ENCODE data around the gene KXD1. TPM values are rescaled to one million over a fixed set of nuclear protein-coding genes. Genes with fewer than 3 reads are reported as not detected.
"Not testable (repeated sequence)": the region's sequence is repeated elsewhere in the genome, so short reads cannot be mapped to it uniquely, and the experiment has no call there.

KXD1 gene
- total RNA-seq, 4 donors from 2014 or later, result 72.4 to 107 (median 89.4) TPM

DNA sequence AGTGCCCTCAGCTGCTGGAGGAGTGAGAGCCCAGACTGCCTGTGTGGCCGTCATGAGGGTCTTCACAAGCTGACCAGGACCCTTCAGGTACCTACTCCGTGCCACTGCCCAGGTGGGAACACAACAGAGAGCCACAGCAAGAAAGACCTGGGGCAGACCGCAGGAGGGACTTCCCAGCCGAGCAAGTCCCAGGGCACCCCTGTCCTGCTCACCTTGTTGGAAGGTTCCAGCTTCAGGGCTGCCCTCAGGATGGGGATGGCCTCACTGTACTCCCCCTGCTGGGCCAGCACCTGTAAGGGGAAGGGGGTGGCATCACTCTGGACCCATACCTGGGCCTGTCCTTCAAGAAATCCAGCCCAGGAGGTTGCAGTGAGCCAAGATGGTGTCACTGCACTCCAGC is 24.6 kb upstream of the KXD1 start:
- Histone ChIP-seq H3K27ac (no peak overlapping the region), H3K4me3 (no peak overlapping the region), H3K9me3 (no peaks in the 10 kb centered on the region), H3K4me1 (no peaks in the 10 kb centered on the region), H3K36me3 (peaks cover 56% of the 10 kb centered on the region), H3K27me3 (no peaks in the 10 kb centered on the region)
- TF ChIP-seq EP300 (IDR thresholded peaks at IDR 0.05) (no peak), POLR2AphosphoS5 (IDR thresholded peaks at IDR 0.05) (no peak), POLR2A (IDR thresholded peaks at IDR 0.05) (no peak)
- TF ChIP-seq, protein P1, sequence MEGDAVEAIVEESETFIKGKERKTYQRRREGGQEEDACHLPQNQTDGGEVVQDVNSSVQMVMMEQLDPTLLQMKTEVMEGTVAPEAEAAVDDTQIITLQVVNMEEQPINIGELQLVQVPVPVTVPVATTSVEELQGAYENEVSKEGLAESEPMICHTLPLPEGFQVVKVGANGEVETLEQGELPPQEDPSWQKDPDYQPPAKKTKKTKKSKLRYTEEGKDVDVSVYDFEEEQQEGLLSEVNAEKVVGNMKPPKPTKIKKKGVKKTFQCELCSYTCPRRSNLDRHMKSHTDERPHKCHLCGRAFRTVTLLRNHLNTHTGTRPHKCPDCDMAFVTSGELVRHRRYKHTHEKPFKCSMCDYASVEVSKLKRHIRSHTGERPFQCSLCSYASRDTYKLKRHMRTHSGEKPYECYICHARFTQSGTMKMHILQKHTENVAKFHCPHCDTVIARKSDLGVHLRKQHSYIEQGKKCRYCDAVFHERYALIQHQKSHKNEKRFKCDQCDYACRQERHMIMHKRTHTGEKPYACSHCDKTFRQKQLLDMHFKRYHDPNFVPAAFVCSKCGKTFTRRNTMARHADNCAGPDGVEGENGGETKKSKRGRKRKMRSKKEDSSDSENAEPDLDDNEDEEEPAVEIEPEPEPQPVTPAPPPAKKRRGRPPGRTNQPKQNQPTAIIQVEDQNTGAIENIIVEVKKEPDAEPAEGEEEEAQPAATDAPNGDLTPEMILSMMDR (IDR thresholded peaks at IDR 0.05), result no peak
- DNase-seq (ENCODE audit: low spot score in 2 of 2), result no peak
- 90% methylated on average over 3 of the region's 4 CpGs for WGBS

DNA sequence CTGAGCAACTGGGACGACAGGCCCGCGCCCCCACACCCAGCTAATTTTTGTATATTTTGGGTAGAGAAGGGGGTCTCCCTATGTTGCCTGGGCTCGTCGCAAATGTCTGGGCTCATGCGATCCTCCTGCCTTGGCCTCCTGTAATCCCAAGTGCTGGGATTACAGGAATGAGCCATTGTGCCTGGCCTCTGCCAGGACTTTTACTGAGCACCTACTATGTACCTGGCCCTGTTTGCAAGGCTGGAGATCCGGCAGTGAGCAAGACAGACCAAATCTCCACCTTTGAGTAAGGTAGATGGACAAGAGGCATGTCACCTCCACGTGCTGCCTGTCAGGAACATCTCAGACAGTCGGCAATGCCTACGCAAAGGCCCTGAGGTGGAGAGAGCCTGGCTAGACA is 21.2 kb upstream of the KXD1 start:
- no peak for TF ChIP-seq POLR2AphosphoS5 (IDR thresholded peaks at IDR 0.05)
- no peak for TF ChIP-seq EP300 (IDR thresholded peaks at IDR 0.05)
- no peak for TF ChIP-seq POLR2A (IDR thresholded peaks at IDR 0.05)
- TF ChIP-seq, protein P1 (IDR thresholded peaks at IDR 0.05), result no peak
- Histone ChIP-seq H3K36me3 (peaks cover 73% of the 10 kb centered on the region), H3K27me3 (no peaks in the 10 kb centered on the region), H3K9me3 (no peaks in the 10 kb centered on the region), H3K4me3 (no peak overlapping the region), H3K4me1 (no peaks in the 10 kb centered on the region), H3K27ac (no peak overlapping the region)
- 98% methylated on average over 10 of the region's 10 CpGs for WGBS
- no peak for DNase-seq (ENCODE audit: low spot score in 2 of 2)

DNA sequence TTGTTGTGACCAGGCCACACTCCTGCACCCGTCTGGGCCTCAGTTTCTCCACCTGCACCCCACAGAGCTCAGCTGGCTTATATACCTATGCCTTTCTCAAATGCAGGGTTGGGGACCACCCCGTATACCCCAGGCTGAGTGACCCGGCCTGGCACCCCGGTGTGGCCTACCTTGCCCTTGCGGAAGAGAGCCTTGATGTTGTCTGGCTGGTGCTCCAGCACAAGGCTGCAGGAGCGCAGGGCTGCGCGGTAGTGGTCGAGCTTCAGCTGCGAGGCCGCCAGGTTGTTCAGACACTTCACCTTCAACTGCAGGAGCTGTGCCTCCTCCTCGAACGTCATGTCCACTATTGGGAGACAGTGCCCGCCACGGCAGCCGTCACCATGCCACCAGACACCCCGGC is 20.2 kb upstream of the KXD1 start:
- WGBS, result 95% methylated on average over 15 of the region's 17 CpGs
- Histone ChIP-seq H3K4me3 (no peak overlapping the region), H3K4me1 (peaks cover 9% of the 10 kb centered on the region), H3K27me3 (no peaks in the 10 kb centered on the region), H3K9me3 (no peaks in the 10 kb centered on the region), H3K36me3 (peaks cover 64% of the 10 kb centered on the region), H3K27ac (no peak overlapping the region)
- TF ChIP-seq POLR2AphosphoS5 (IDR thresholded peaks at IDR 0.05) (no peak), EP300 (IDR thresholded peaks at IDR 0.05) (no peak), POLR2A (IDR thresholded peaks at IDR 0.05) (no peak)
- TF ChIP-seq, protein P1 (IDR thresholded peaks at IDR 0.05), result no peak
- no peak for DNase-seq (ENCODE audit: low spot score in 2 of 2)

GRCh38 chr19:18538115-18538514 is 19.6 kb upstream of the KXD1 start:
- peaks cover 57% of the 10 kb centered on the region for H3K36me3 ChIP-seq
- no peak overlapping the region for H3K27ac ChIP-seq
- H3K9me3 ChIP-seq, result no peaks in the 10 kb centered on the region
- peaks cover 11% of the 10 kb centered on the region for H3K4me1 ChIP-seq
- TF ChIP-seq, protein P1 (IDR thresholded peaks at IDR 0.05), result no peak
- TF ChIP-seq POLR2AphosphoS5 (IDR thresholded peaks at IDR 0.05) (no peak), POLR2A (IDR thresholded peaks at IDR 0.05) (no peak), EP300 (IDR thresholded peaks at IDR 0.05) (no peak)
- WGBS, result 95% methylated on average over 9 of the region's 22 CpGs
- H3K4me3 ChIP-seq, result no peak overlapping the region
- H3K27me3 ChIP-seq, result no peaks in the 10 kb centered on the region
- DNase-seq (ENCODE audit: low spot score in 2 of 2), result no peak

- no peaks in the 10 kb centered on the region for H3K9me3 ChIP-seq
- peaks cover 52% of the 10 kb centered on the region for H3K36me3 ChIP-seq
- 83% methylated on average over 1 of the region's 19 CpGs for WGBS
- peaks cover 16% of the 10 kb centered on the region for H3K4me1 ChIP-seq
- H3K4me3 ChIP-seq, result no peak overlapping the region
- no peaks in the 10 kb centered on the region for H3K27me3 ChIP-seq
- no peak overlapping the region for H3K27ac ChIP-seq
- TF ChIP-seq EP300 (IDR thresholded peaks at IDR 0.05), result no peak
- TF ChIP-seq POLR2AphosphoS5 (IDR thresholded peaks at IDR 0.05), result no peak
- TF ChIP-seq, protein P1 (IDR thresholded peaks at IDR 0.05), result no peak
- TF ChIP-seq POLR2A (IDR thresholded peaks at IDR 0.05), result no peak
- no peak for DNase-seq (ENCODE audit: low spot score in 2 of 2)
Observed at GRCh38 chr19:18539372-18539771, 18.3 kb upstream of the KXD1 start.

DNA sequence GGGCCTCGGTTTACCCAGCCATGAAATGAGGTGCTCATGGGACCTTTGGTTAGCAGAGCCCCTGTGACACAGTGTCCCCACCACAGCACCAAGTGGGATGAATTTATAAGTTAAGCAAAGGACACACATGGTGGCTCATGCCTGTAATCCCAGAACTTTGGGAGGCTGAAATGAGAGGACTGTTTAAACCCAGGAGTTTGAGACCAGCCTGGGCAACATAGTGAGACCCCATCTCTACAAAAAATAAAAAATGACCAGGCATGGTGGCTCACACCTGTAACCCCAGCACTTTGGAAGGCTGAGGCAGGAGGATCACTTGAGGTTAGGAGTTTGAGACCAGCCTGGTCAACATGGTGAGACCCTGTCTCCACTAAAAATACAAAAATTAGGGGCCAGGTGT is 17.5 kb upstream of the KXD1 start:
- peaks cover 16% of the 10 kb centered on the region for H3K4me1 ChIP-seq
- DNase-seq (ENCODE audit: low spot score in 2 of 2); H3K27ac ChIP-seq; H3K9me3 ChIP-seq; H3K4me3 ChIP-seq; H3K27me3 ChIP-seq: not testable (repeated sequence)
- WGBS, result 100% methylated on average over 1 of the region's 1 CpG
- peaks cover 50% of the 10 kb centered on the region for H3K36me3 ChIP-seq
